Adrenal gland (tissue), 12 donors: ENCODE measurements around the gene NR2F2. TPM values are rescaled to one million over a fixed set of nuclear protein-coding genes. Genes with fewer than 3 reads are reported as not detected.
A peak's percentile ranks its signal among the peaks of the same experiment; 100 is the strongest.

Experiments
- DNase-seq, 7 donors: peaks; one replicate each; pipeline ENCODE4 v3.0.0-alpha.2; 2019 to 2020
- H3K27ac ChIP-seq, 5 donors: fragments of 200-600 bp; sonication (generic) in 4 of 5; 1 replicate in 3 of 5; 2 replicates in 2 of 5; pipeline versions ENCODE4 v1.5.1 to v1.8.0; 2016 to 2020; ENCODE audit warnings: mild to moderate bottlenecking in 1 of 5
- H3K27me3 ChIP-seq: fragments of 200-600 bp; 2 replicates; pipeline ENCODE4 v1.8.0; 2021
- H3K36me3 ChIP-seq, 2 donors: fragments of 200-600 bp; replicated peaks in 1 of 2; 1 replicate in 1 of 2; 2 replicates in 1 of 2; pipeline versions ENCODE4 v1.5.1 to v1.8.0; 2018 to 2022
- H3K4me1 ChIP-seq, 2 donors: fragments of 200-600 bp; replicated peaks in 1 of 2; 1 replicate in 1 of 2; 2 replicates in 1 of 2; pipeline versions ENCODE4 v1.5.1 to v1.8.0; 2018 to 2021
- H3K4me3 ChIP-seq, 4 donors: fragments of 200-600 bp; sonication (generic) in 3 of 4; one replicate each; pipeline ENCODE4 v1.5.1; 2016 to 2018
- H3K9me3 ChIP-seq, 3 donors: fragments of 200-600 bp; sonication (generic) in 1 of 3; replicated peaks in 1 of 3; 1 replicate in 2 of 3; 2 replicates in 1 of 3; pipeline versions ENCODE4 v1.5.1 to v1.8.0; 2016 to 2021
- CTCF ChIP-seq, 6 experiments: fragments of 450-650 bp in 4 of 6; fragments of 200-600 bp in 2 of 6; sonication (generic) in 1 of 6; IDR thresholded peaks; 1 replicate in 5 of 6; 2 replicates in 1 of 6; pipeline versions ENCODE4 v1.5.1 to v1.8.0; 2016 to 2021; ENCODE audit warnings: antibody characterized with exemption in 6 of 6, mild to moderate bottlenecking in 2 of 6, moderate library complexity in 1 of 6
- POLR2A ChIP-seq, 2 donors: fragments of 450-650 bp; IDR thresholded peaks; one replicate each; pipeline ENCODE4 v1.6.1; 2017; ENCODE audit warnings: antibody characterized with exemption in 2 of 2, mild to moderate bottlenecking in 2 of 2, moderate library complexity in 1 of 2
- WGBS, 4 donors: extraction: QIAGEN DNeasy Blood & Tissue Kit in 2 of 4; methylation state at CpG; one replicate each; pipeline versions ENCODE4 v1.1.5 to v1.1.7; 2013 to 2017; 5-methylcytosine and 5-hydroxymethylcytosine counted together
- intact Hi-C, 2 donors: fragments of 100-400 bp; cut with DNase I; formaldehyde crosslinking; loops; one replicate each; pipeline versions ENCODE4 v1.14.1 to v1.15.0; 2022 to 2023
- polyA plus RNA-seq, 3 donors: library from polyadenylated mRNA; stranded (reverse); fragments of 200-250 nt in 2 of 3; fragments of 350-450 nt in 1 of 3; fragmentation: Illumina TruSeq in 1 of 3; extraction: RNeasy Lipid Tissue Mini Kit (QIAGEN cat#74804) in 1 of 3; gene quantifications; one replicate each; pipeline ENCODE4 v1.2.3, GENCODE V29; 2013 to 2014
- total RNA-seq, 9 donors: library from RNA; depleted of rRNA in 4 of 9; stranded (reverse); fragments of >200 nt in 4 of 9; fragments of 120-200 nt in 1 of 9; fragmentation: NEBNext Ultra II Directional in 1 of 9; extraction: Animal tissue kit (Norgen Biotek cat#: 25700) in 1 of 9; gene quantifications; one replicate each; pipeline versions ENCODE4 v1.1.0 to v1.2.4, GENCODE V29; 2013 to 2023
- donor health status: healthy with polysubstance abuse.
- donor health status: Bipolar disorder and iron deficiency.
- donor health status: DM: yes; HTN: yes; CAD: no.
- donor health status: DM: no; HTN: no; CAD: no.
- donor health status: DM: no; HTN: no; CAD: no.
- donor health status: DM: yes; HTN: yes; CAD: no.

The NR2F2 gene
- total and polyA plus RNA-seq, 12 donors: 13.9 to 113 (median 47.1) TPM

GRCh38 chr15:96303503-96304056 lies 26.9 kb upstream of the NR2F2 start:
- no peak overlapping the region for H3K27ac ChIP-seq
- no peaks in the 10 kb centered on the region for H3K27me3 ChIP-seq
- 85 to 91% (median 86%) methylated on average over 9 of the region's 9 CpGs for WGBS, 4 donors
- intact Hi-C loops: no loop called here
- no peak for DNase-seq
- no peak overlapping the region for H3K4me3 ChIP-seq
- peaks cover 0 to 5% (median 0%) of the 10 kb centered on the region in 3 donors for H3K9me3 ChIP-seq
- no peaks in the 10 kb centered on the region for H3K4me1 ChIP-seq
- TF ChIP-seq POLR2A (IDR thresholded peaks at IDR 0.05): no peak
- TF ChIP-seq CTCF (IDR thresholded peaks at IDR 0.05): no peak
- no peaks in the 10 kb centered on the region for H3K36me3 ChIP-seq

- Histone ChIP-seq H3K9me3 (no peaks in the 10 kb centered on the region), H3K27ac (no peak overlapping the region), H3K4me1 (no peaks in the 10 kb centered on the region), H3K4me3 (no peak overlapping the region), H3K27me3 (no peaks in the 10 kb centered on the region), H3K36me3 (no peaks in the 10 kb centered on the region)
- intact Hi-C loops: no loop called here
- DNase-seq: no peak
- 61 to 94% (median 81%) methylated on average over 3 of the region's 3 CpGs for WGBS, 4 donors
- TF ChIP-seq POLR2A (IDR thresholded peaks at IDR 0.05): no peak
- TF ChIP-seq CTCF (IDR thresholded peaks at IDR 0.05): no peak
These were observed 25.7 kb upstream of the NR2F2 start for GRCh38 chr15:96304839-96305238.

- no peak for DNase-seq
- intact Hi-C loops: no loop called here
- TF ChIP-seq POLR2A (IDR thresholded peaks at IDR 0.05) (no peak), CTCF (IDR thresholded peaks at IDR 0.05) (no peak)
- no peak overlapping the region for H3K4me3 ChIP-seq
- whole genome bisulfite sequencing, 4 donors: 90 to 100% (median 94%) methylated on average over 1 of the region's 1 CpG
- no peaks in the 10 kb centered on the region for H3K27me3 ChIP-seq
- no peaks in the 10 kb centered on the region for H3K9me3 ChIP-seq
- no peaks in the 10 kb centered on the region for H3K36me3 ChIP-seq
- H3K4me1 ChIP-seq: no peaks in the 10 kb centered on the region
- H3K27ac ChIP-seq: no peak overlapping the region
These were observed 24.2 kb upstream of the NR2F2 start for GRCh38 chr15:96306321-96306720.

GRCh38 chr15:96307856-96308394 lies 22.6 kb upstream of the NR2F2 start:
- WGBS, 4 donors: 75 to 79% (median 78%) methylated on average over 5 of the region's 5 CpGs
- H3K4me3 ChIP-seq: no peak overlapping the region
- H3K36me3 ChIP-seq: no peaks in the 10 kb centered on the region
- no peak for DNase-seq
- H3K9me3 ChIP-seq: no peaks in the 10 kb centered on the region
- TF ChIP-seq CTCF (IDR thresholded peaks at IDR 0.05): no peak
- TF ChIP-seq POLR2A (IDR thresholded peaks at IDR 0.05): no peak
- no peaks in the 10 kb centered on the region for H3K27me3 ChIP-seq
- intact Hi-C loops: no loop called here
- peak overlapping the region in 1 of 5 donors; percentile 38 for H3K27ac ChIP-seq
- H3K4me1 ChIP-seq: no peaks in the 10 kb centered on the region
